CD8-positive, alpha-beta memory T cell (primary cell): ENCODE measurements around the gene TRPM8. TPM values are rescaled to one million over a fixed set of nuclear protein-coding genes. Genes with fewer than 3 reads are reported as not detected.

Experiments
- CTCF ChIA-PET: fragments of 350-600 bp; sonication (Branson Sonifier 250); formaldehyde crosslinking; loops from one replicate; lab custom pipeline; 2021; ENCODE audit warnings: antibody characterized with exemption; lab: Charles Lee
- POLR2A ChIA-PET: fragments of 350-600 bp; sonication (Branson Sonifier 250); formaldehyde crosslinking; loops from one replicate; lab custom pipeline; 2021; ENCODE audit warnings: antibody characterized with exemption; lab: Charles Lee
- DNase-seq, 5 donors: peaks; one replicate each; pipeline versions ENCODE4 v3.0.0 to v3.0.0-alpha.2; 2020 to 2022; ENCODE audit warnings: mixed read lengths in 1 of 5
- H3K27ac ChIP-seq: one replicate; pipeline ENCODE4 v1.7.0; 2013; ENCODE audit warnings: low read depth, mild to moderate bottlenecking, low read length, moderate library complexity
- H3K27me3 ChIP-seq: 2 replicates; pipeline ENCODE4 v1.7.0; 2013; ENCODE audit warnings: low read length, mild to moderate bottlenecking; ENCODE audit not compliant: insufficient read depth, poor library complexity, severe bottlenecking
- H3K36me3 ChIP-seq: 2 replicates; pipeline ENCODE4 v1.7.0; 2013; ENCODE audit warnings: mild to moderate bottlenecking, low read length, moderate library complexity; ENCODE audit not compliant: insufficient read depth
- H3K4me1 ChIP-seq: 2 replicates; pipeline ENCODE4 v1.7.0; 2013; ENCODE audit warnings: mild to moderate bottlenecking, low read length, moderate library complexity; ENCODE audit not compliant: insufficient read depth
- H3K4me3 ChIP-seq: 2 replicates; pipeline ENCODE4 v1.7.0; 2013; ENCODE audit warnings: mild to moderate bottlenecking, low read length
- H3K9me3 ChIP-seq: 2 replicates; pipeline ENCODE4 v1.7.0; 2013; ENCODE audit warnings: mild to moderate bottlenecking, low read length
- H3K27ac Mint-ChIP-seq, 8 donors: one replicate each; pipeline ENCODE4 v1.8.0; 2020 to 2021; ENCODE audit warnings: mixed read lengths in 8 of 8, mild to moderate bottlenecking in 6 of 8, inconsistent platforms in 3 of 8, moderate library complexity in 3 of 8
- H3K27me3 Mint-ChIP-seq, 2 donors: one replicate each; pipeline ENCODE4 v1.8.0; 2020 to 2021; ENCODE audit warnings: mixed read lengths in 2 of 2, mild to moderate bottlenecking in 1 of 2, moderate library complexity in 1 of 2
- H3K36me3 Mint-ChIP-seq, 3 donors: one replicate each; pipeline ENCODE4 v1.8.0; 2020 to 2021; ENCODE audit warnings: mixed read lengths in 3 of 3, inconsistent platforms in 1 of 3, mild to moderate bottlenecking in 1 of 3
- H3K4me1 Mint-ChIP-seq, 3 donors: one replicate each; pipeline ENCODE4 v1.8.0; 2020 to 2021; ENCODE audit warnings: mixed read lengths in 3 of 3, inconsistent platforms in 1 of 3, mild to moderate bottlenecking in 1 of 3
- H3K4me3 Mint-ChIP-seq, 7 donors: one replicate each; pipeline ENCODE4 v1.8.0; 2020 to 2021; ENCODE audit warnings: mixed read lengths in 7 of 7, mild to moderate bottlenecking in 6 of 7, moderate library complexity in 4 of 7, inconsistent platforms in 2 of 7
- H3K9me3 Mint-ChIP-seq, 5 donors: one replicate each; pipeline ENCODE4 v1.8.0; 2020 to 2022; ENCODE audit warnings: mixed read lengths in 5 of 5, mild to moderate bottlenecking in 3 of 5, moderate library complexity in 2 of 5, inconsistent platforms in 1 of 5
- polyA plus RNA-seq: library from polyadenylated mRNA; unstranded; fragments of 300-500 nt; fragmentation: Illumina TruSeq; gene quantifications from one replicate; pipeline ENCODE4 v1.2.3, GENCODE V29; 2021
- total RNA-seq, 2 experiments: library from RNA; stranded (reverse); gene quantifications; one replicate each; pipeline ENCODE4 v1.2.3, GENCODE V29; 2021

Gene TRPM8
- total and polyA plus RNA-seq, 3 experiments from 2014 or later: not detected

- H3K4me3 Mint-ChIP-seq: no peak overlapping the region
- Histone ChIP-seq H3K27me3 (peaks cover 5% of the 10 kb centered on the region), H3K36me3 (no peaks in the 10 kb centered on the region), H3K4me3 (no peak overlapping the region), H3K27ac (no peak overlapping the region), H3K9me3 (no peaks in the 10 kb centered on the region), H3K4me1 (no peaks in the 10 kb centered on the region)
- POLR2A ChIA-PET: no interaction called here
- DNase-seq: no peak
- H3K9me3 Mint-ChIP-seq: no peaks in the 10 kb centered on the region
- H3K4me1 Mint-ChIP-seq: peaks cover 9 to 14% (median 11%) of the 10 kb centered on the region in 3 donors
- H3K27ac Mint-ChIP-seq: no peak overlapping the region
- CTCF ChIA-PET: no interaction called here
- no peaks in the 10 kb centered on the region for H3K36me3 Mint-ChIP-seq
- peaks cover 40 to 65% of the 10 kb centered on the region in 2 donors for H3K27me3 Mint-ChIP-seq
Observed at GRCh38 chr2:233925402-233925801, 8.2 kb downstream of the TRPM8 start.

DNA sequence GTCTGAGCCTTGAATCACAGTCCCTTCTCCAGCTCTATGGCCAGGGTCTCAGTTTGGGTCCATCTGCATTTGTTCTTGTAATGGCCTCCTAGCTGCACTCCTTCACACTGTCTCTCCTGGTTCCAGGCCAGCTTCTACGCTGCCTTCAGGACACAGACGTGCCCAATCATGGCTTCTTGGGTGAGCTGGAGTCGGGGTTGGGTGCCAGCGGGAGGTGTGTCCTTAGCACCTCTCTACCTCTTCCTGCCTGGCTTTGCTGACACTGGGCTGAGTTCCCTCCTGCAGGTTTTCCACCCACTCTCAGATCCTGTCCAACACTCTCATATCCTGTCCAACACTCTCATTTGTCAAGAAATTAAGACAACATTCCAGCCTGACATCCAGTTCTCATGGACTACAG is 9.6 kb downstream of the TRPM8 start:
- POLR2A ChIA-PET: no interaction called here
- H3K4me1 Mint-ChIP-seq: peaks cover 8 to 12% (median 11%) of the 10 kb centered on the region in 3 donors
- H3K36me3 ChIP-seq: no peaks in the 10 kb centered on the region
- H3K9me3 ChIP-seq: no peaks in the 10 kb centered on the region
- no peak overlapping the region for H3K27ac Mint-ChIP-seq
- CTCF ChIA-PET: no interaction called here
- no peaks in the 10 kb centered on the region for H3K4me1 ChIP-seq
- H3K27ac ChIP-seq: no peak overlapping the region
- H3K4me3 ChIP-seq: no peak overlapping the region
- DNase-seq: no peak
- H3K36me3 Mint-ChIP-seq: no peaks in the 10 kb centered on the region
- peaks cover 13% of the 10 kb centered on the region for H3K27me3 ChIP-seq
- H3K27me3 Mint-ChIP-seq: peaks cover 45 to 79% of the 10 kb centered on the region in 2 donors
- H3K9me3 Mint-ChIP-seq: no peaks in the 10 kb centered on the region
- no peak overlapping the region for H3K4me3 Mint-ChIP-seq

DNA sequence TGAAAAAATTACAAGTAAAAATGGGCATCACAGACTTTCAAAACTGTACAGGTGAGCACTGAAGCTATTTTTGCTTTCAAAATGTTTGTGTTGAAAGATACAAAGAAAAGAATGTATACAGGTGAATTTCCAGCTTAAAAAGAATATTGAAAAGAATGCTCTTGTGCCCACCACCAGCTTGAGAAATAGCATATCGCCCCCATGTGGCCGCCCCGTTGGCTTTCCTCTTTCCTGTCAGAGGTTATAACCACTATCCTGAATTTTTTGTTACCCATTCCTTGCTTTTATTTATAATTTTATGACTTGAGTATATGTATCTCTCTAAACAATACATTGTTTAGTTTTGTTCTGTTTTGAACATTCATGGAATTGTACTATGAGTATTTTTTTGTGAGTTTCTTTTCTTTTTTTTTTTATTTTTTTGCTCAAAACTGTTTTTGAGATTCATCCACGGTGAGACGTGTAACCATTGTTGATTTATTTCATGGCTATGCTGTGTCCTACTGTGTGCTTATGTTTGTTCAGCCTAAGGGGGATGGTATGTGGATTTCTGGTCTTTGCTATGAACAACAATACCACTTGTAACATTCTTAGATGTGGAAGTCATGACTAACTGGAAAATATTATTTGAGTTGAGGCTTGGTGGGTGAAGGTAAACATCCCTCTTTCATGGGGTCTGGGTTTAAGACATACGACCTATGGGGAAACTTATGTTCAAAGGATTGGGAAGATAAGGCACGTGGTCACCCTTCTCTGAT is 11.6 kb downstream of the TRPM8 start:
- Histone ChIP-seq H3K36me3 (no peaks in the 10 kb centered on the region), H3K27ac (no peak overlapping the region), H3K9me3 (no peaks in the 10 kb centered on the region), H3K27me3 (peaks cover 13% of the 10 kb centered on the region), H3K4me3 (no peak overlapping the region), H3K4me1 (no peaks in the 10 kb centered on the region)
- no peak for DNase-seq
- ChIA-PET POLR2A (no interaction called here), CTCF (interaction anchor here (0.8 kb wide), 1 partner anchor 13 kb away, joined by 4 read pairs; no protein-coding TSS in a partner anchor)
- Mint-ChIP-seq H3K9me3 (no peaks in the 10 kb centered on the region), H3K27me3 (peaks cover 52 to 83% of the 10 kb centered on the region in 2 donors), H3K27ac (peak overlapping the region in 1 of 8 donors; percentile 49), H3K4me3 (no peak overlapping the region), H3K4me1 (peaks cover 8 to 12% (median 11%) of the 10 kb centered on the region in 3 donors), H3K36me3 (no peaks in the 10 kb centered on the region)

- Histone ChIP-seq H3K4me3 (no peak overlapping the region), H3K27ac (no peak overlapping the region), H3K4me1 (no peaks in the 10 kb centered on the region), H3K27me3 (peaks cover 13% of the 10 kb centered on the region), H3K9me3 (no peaks in the 10 kb centered on the region), H3K36me3 (no peaks in the 10 kb centered on the region)
- Mint-ChIP-seq H3K9me3 (no peaks in the 10 kb centered on the region), H3K27me3 (peaks cover 46 to 83% of the 10 kb centered on the region in 2 donors), H3K4me1 (peaks cover 8 to 12% (median 11%) of the 10 kb centered on the region in 3 donors), H3K27ac (peak overlapping the region in 1 of 8 donors; percentile 49), H3K4me3 (no peak overlapping the region), H3K36me3 (no peaks in the 10 kb centered on the region)
- CTCF ChIA-PET: no interaction called here
- POLR2A ChIA-PET: no interaction called here
- DNase-seq: no peak
Observed at GRCh38 chr2:233929352-233930022, 12.3 kb downstream of the TRPM8 start.

- peaks cover 37 to 90% of the 10 kb centered on the region in 2 donors for H3K27me3 Mint-ChIP-seq
- no peak for DNase-seq
- H3K4me3 Mint-ChIP-seq: no peak overlapping the region
- no peak overlapping the region for H3K4me3 ChIP-seq
- H3K9me3 Mint-ChIP-seq: no peaks in the 10 kb centered on the region
- peaks cover 22% of the 10 kb centered on the region for H3K27me3 ChIP-seq
- ChIA-PET POLR2A (no interaction called here), CTCF (no interaction called here)
- peaks cover 0 to 6% (median 0%) of the 10 kb centered on the region in 3 donors for H3K36me3 Mint-ChIP-seq
- H3K4me1 Mint-ChIP-seq: peaks cover 13 to 15% (median 15%) of the 10 kb centered on the region in 3 donors
- no peak overlapping the region for H3K27ac Mint-ChIP-seq
- no peaks in the 10 kb centered on the region for H3K4me1 ChIP-seq
- no peaks in the 10 kb centered on the region for H3K36me3 ChIP-seq
- H3K27ac ChIP-seq: no peak overlapping the region
- no peaks in the 10 kb centered on the region for H3K9me3 ChIP-seq
Observed at GRCh38 chr2:233934524-233934923, 17.4 kb downstream of the TRPM8 start.

- Mint-ChIP-seq H3K27ac (no peak overlapping the region), H3K4me1 (peaks cover 8 to 11% (median 10%) of the 10 kb centered on the region in 3 donors), H3K36me3 (peaks cover 0 to 6% (median 0%) of the 10 kb centered on the region in 3 donors), H3K9me3 (no peaks in the 10 kb centered on the region), H3K27me3 (peaks cover 32 to 92% of the 10 kb centered on the region in 2 donors), H3K4me3 (no peak overlapping the region)
- no peak overlapping the region for H3K27ac ChIP-seq
- POLR2A ChIA-PET: no interaction called here
- peaks cover 25% of the 10 kb centered on the region for H3K27me3 ChIP-seq
- CTCF ChIA-PET: no interaction called here
- H3K36me3 ChIP-seq: no peaks in the 10 kb centered on the region
- H3K4me1 ChIP-seq: no peaks in the 10 kb centered on the region
- no peaks in the 10 kb centered on the region for H3K9me3 ChIP-seq
- no peak overlapping the region for H3K4me3 ChIP-seq
- no peak for DNase-seq
Observed at GRCh38 chr2:233935426-233935825, 18.3 kb downstream of the TRPM8 start.

DNA sequence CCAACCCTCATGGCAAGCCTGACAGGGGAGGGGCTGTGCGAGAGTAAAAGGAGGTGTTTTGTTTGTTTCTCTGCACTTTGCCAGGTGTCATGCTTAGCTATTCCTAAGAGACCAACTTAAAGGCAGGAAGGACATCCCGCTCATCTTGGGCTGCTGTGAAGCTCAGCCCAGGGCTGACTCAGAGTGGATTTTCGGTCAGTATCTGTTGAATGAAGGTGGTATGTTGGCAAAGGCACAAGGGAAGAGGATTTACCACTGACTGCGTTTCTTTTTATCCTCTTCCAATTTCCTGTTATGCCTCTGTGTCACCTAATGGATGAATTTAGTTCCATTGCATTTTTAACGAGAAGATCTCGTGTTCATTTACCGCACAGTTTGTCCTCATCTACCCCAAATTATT is 18.9 kb downstream of the TRPM8 start:
- H3K36me3 ChIP-seq: no peaks in the 10 kb centered on the region
- no peaks in the 10 kb centered on the region for H3K4me1 ChIP-seq
- CTCF ChIA-PET: no interaction called here
- Mint-ChIP-seq H3K4me1 (peaks cover 8 to 13% (median 11%) of the 10 kb centered on the region in 3 donors), H3K27ac (no peak overlapping the region), H3K9me3 (no peaks in the 10 kb centered on the region), H3K4me3 (no peak overlapping the region), H3K36me3 (peaks cover 0 to 6% (median 0%) of the 10 kb centered on the region in 3 donors), H3K27me3 (peaks cover 34 to 92% of the 10 kb centered on the region in 2 donors)
- H3K9me3 ChIP-seq: no peaks in the 10 kb centered on the region
- H3K4me3 ChIP-seq: no peak overlapping the region
- H3K27ac ChIP-seq: no peak overlapping the region
- H3K27me3 ChIP-seq: peaks cover 20% of the 10 kb centered on the region
- POLR2A ChIA-PET: no interaction called here
- no peak for DNase-seq
